ENCODE results near the gene CCDC136.

The CCDC136 gene

DNA sequence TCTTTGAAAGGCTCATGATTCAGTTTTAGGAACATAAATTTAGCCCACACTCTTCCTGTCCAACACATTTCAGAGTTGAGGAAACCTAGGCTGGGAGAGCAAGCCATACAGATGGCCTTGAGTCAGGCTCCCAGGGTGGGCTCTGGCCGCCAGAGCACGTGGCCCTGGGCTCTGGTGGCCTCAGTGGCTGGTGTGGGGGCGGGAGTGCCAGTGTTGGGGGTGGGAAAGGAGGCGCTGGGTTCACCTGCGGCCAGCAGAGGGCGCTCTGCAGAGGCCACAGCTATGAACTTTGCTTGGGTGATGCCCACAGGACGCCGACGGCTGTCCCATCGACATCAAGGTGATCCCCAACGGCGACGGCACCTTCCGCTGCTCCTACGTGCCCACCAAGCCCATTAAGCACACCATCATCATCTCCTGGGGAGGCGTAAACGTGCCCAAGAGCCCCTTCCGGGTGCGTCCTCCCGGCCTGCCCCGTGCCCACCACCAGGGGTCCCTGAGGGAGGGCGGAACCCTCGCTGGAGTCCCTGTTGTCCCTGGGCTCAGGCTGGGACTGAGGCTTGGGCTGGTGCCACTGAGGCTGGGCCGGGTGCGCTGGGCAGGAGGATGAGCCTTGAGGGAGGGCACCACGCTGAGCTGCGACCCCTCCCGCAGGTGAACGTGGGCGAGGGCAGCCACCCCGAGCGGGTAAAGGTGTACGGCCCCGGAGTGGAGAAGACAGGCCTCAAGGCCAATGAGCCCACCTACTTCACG, 50.3 kb downstream of the CCDC136 start:
- no peak overlapping the region for H3K23ac ChIP-seq (ENCODE audit: low read length)
- H3K4me3 ChIP-seq (ENCODE audit: low read depth, low read length), result no peak overlapping the region
- no peak overlapping the region for H3K27ac ChIP-seq (ENCODE audit: low read depth, low read length)
- no peak overlapping the region for H2BK120ac ChIP-seq (ENCODE audit: insufficient read depth, low read length, poor library complexity)
- H2BK5ac ChIP-seq (ENCODE audit: low read depth, low read length, poor library complexity), result no peak overlapping the region
- no peaks in the 10 kb centered on the region for H3K27me3 ChIP-seq (ENCODE audit: insufficient read depth, low read length)
- no peak overlapping the region for H2AFZ ChIP-seq (ENCODE audit: insufficient read depth, low read length, poor library complexity)
- WGBS (ENCODE audit: extremely low coverage, insufficient coverage, insufficient read length), result no CpG with 5 or more reads among the region's 35 CpGs
- no peak overlapping the region for H3K18ac ChIP-seq (ENCODE audit: low read length)
- no peak overlapping the region for H4K8ac ChIP-seq (ENCODE audit: low read depth, low read length)
- H3K9ac ChIP-seq (ENCODE audit: low read length), result no peak overlapping the region
- H2BK12ac ChIP-seq (ENCODE audit: low read length), result no peak overlapping the region
- no peaks in the 10 kb centered on the region for H3K9me3 ChIP-seq (ENCODE audit: insufficient read depth, low read depth, low read length)
- peaks cover 98% of the 10 kb centered on the region in 2 experiments for H3K36me3 ChIP-seq (ENCODE audit: control insufficient read depth in 1 of 2, insufficient read depth in 2 of 2, low read length in 2 of 2)
- no peaks in the 10 kb centered on the region for H3K79me1 ChIP-seq (ENCODE audit: low read length)
- no peak overlapping the region for H3K14ac ChIP-seq (ENCODE audit: low read length)
- no peaks in the 10 kb centered on the region for H3K79me2 ChIP-seq (ENCODE audit: control insufficient read depth, insufficient read depth, low read length, poor library complexity)
- H2AK5ac ChIP-seq (ENCODE audit: low read length), result no peak overlapping the region
- H4K12ac ChIP-seq (ENCODE audit: low read depth, low read length), result no peak overlapping the region
- H3K4me2 ChIP-seq (ENCODE audit: low read length), result no peak overlapping the region
- no peak overlapping the region for H4K91ac ChIP-seq (ENCODE audit: low read depth, low read length)
- H3K4me1 ChIP-seq (ENCODE audit: control insufficient read depth in 1 of 2, insufficient read depth in 2 of 2, low read length in 2 of 2), result no peaks in the 10 kb centered on the region
- H3K4ac ChIP-seq (ENCODE audit: low read depth, low read length), result no peak overlapping the region
- peak; percentile 30 to 60 for DNase-seq

DNA sequence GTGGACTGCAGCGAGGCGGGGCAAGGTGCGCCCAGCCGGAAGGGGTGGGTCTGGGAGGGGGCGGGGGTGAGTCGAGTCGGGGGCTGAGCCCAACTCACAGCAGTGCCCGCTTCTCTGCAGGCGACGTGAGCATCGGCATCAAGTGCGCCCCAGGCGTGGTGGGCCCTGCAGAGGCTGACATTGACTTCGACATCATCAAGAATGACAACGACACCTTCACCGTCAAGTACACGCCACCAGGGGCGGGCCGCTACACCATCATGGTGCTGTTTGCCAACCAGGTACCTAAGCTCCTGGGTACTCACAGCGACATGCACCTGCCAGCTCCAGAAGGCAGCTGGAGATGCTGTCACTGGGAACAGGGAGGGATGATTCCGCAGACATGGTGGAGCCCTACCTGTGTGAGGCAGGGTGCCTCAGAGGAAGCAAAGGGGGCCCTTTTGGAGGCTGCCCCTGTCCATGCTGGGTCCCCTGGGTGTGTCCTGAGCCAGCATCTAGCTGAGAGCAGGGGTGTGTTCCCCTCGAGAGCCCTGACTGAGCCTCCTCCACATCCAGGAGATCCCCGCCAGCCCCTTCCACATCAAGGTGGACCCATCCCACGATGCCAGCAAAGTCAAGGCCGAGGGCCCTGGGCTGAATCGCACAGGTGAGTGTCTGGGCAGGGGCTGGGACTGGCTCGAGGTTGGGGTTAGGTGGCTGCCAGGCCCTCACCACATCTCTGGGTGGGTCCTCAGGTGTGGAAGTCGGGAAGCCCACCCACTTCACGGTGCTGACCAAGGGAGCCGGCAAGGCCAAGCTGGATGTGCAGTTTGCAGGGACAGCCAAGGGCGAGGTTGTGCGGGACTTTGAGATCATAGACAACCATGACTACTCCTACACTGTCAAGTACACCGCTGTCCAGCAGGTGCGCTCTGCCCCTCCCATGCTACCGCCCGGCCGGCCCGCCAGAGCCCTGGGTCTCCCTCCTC, 51.2 kb downstream of the CCDC136 start:
- Histone ChIP-seq H3K9me3 (ENCODE audit: insufficient read depth, low read depth, low read length) (no peaks in the 10 kb centered on the region), H3K79me1 (ENCODE audit: low read length) (no peaks in the 10 kb centered on the region), H3K27ac (ENCODE audit: low read depth, low read length) (no peak overlapping the region), H3K36me3 (ENCODE audit: control insufficient read depth in 1 of 2, insufficient read depth in 2 of 2, low read length in 2 of 2) (peaks cover 96 to 97% of the 10 kb centered on the region in 2 experiments), H4K91ac (ENCODE audit: low read depth, low read length) (no peak overlapping the region), H2BK5ac (ENCODE audit: low read depth, low read length, poor library complexity) (no peak overlapping the region), H3K4ac (ENCODE audit: low read depth, low read length) (no peak overlapping the region), H2AK5ac (ENCODE audit: low read length) (no peak overlapping the region), H3K4me1 (ENCODE audit: control insufficient read depth in 1 of 2, insufficient read depth in 2 of 2, low read length in 2 of 2) (no peaks in the 10 kb centered on the region), H3K23ac (ENCODE audit: low read length) (no peak overlapping the region), H3K4me2 (ENCODE audit: low read length) (no peak overlapping the region), H3K79me2 (ENCODE audit: control insufficient read depth, insufficient read depth, low read length, poor library complexity) (no peaks in the 10 kb centered on the region), H2BK120ac (ENCODE audit: insufficient read depth, low read length, poor library complexity) (no peak overlapping the region), H3K18ac (ENCODE audit: low read length) (no peak overlapping the region), H3K14ac (ENCODE audit: low read length) (no peak overlapping the region), H4K12ac (ENCODE audit: low read depth, low read length) (no peak overlapping the region), H3K9ac (ENCODE audit: low read length) (no peak overlapping the region), H2AFZ (ENCODE audit: insufficient read depth, low read length, poor library complexity) (no peak overlapping the region), H4K8ac (ENCODE audit: low read depth, low read length) (no peak overlapping the region), H2BK12ac (ENCODE audit: low read length) (no peak overlapping the region), H3K27me3 (ENCODE audit: insufficient read depth, low read length) (no peaks in the 10 kb centered on the region), H3K4me3 (ENCODE audit: low read depth, low read length) (no peak overlapping the region)
- WGBS (ENCODE audit: extremely low coverage, insufficient coverage, insufficient read length), result no CpG with 5 or more reads among the region's 38 CpGs
- peak in 1 of 2 donors; percentile 12 for DNase-seq

DNA sequence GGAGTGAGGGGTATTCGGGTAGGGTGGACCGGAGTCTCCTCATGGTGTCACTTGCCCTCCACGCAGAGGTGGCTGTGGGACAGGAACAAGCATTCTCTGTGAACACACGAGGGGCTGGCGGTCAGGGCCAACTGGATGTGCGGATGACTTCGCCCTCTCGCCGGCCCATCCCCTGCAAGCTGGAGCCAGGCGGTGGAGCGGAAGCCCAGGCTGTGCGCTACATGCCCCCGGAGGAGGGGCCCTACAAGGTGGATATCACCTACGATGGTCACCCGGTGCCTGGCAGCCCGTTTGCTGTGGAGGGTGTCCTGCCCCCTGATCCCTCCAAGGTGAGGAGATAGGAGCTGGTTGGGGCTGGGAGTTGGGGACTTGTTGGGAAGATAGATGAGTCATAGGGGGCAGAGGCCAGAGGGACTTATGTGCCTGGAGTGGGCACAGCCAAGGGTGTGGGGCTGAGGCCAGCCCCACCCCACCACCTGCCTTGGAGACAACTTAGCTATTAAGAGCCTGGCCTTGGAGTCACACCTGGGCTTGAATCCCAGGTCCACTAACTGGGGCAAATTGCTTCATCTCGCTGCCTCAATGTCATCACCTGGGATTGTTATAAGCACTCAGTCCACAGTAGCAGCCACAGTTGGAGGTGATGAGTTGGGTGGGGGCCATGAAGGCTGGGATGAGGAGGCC, 52.3 kb downstream of the CCDC136 start:
- no peak overlapping the region for H4K91ac ChIP-seq (ENCODE audit: low read depth, low read length)
- H3K23ac ChIP-seq (ENCODE audit: low read length), result no peak overlapping the region
- H2AK5ac ChIP-seq (ENCODE audit: low read length), result no peak overlapping the region
- no peak overlapping the region for H3K14ac ChIP-seq (ENCODE audit: low read length)
- no peak overlapping the region for H3K4ac ChIP-seq (ENCODE audit: low read depth, low read length)
- no CpG with 5 or more reads among the region's 17 CpGs for WGBS (ENCODE audit: extremely low coverage, insufficient coverage, insufficient read length)
- H3K9ac ChIP-seq (ENCODE audit: low read length), result no peak overlapping the region
- H4K12ac ChIP-seq (ENCODE audit: low read depth, low read length), result no peak overlapping the region
- H3K4me2 ChIP-seq (ENCODE audit: low read length), result no peak overlapping the region
- no peak overlapping the region for H3K18ac ChIP-seq (ENCODE audit: low read length)
- no peak overlapping the region for H3K27ac ChIP-seq (ENCODE audit: low read depth, low read length)
- H2AFZ ChIP-seq (ENCODE audit: insufficient read depth, low read length, poor library complexity), result no peak overlapping the region
- H2BK12ac ChIP-seq (ENCODE audit: low read length), result no peak overlapping the region
- H2BK120ac ChIP-seq (ENCODE audit: insufficient read depth, low read length, poor library complexity), result no peak overlapping the region
- H3K79me1 ChIP-seq (ENCODE audit: low read length), result no peaks in the 10 kb centered on the region
- DNase-seq, result no peak
- H3K4me3 ChIP-seq (ENCODE audit: low read depth, low read length), result no peak overlapping the region
- peaks cover 96% of the 10 kb centered on the region in 2 experiments for H3K36me3 ChIP-seq (ENCODE audit: control insufficient read depth in 1 of 2, insufficient read depth in 2 of 2, low read length in 2 of 2)
- H3K9me3 ChIP-seq (ENCODE audit: insufficient read depth, low read depth, low read length), result no peaks in the 10 kb centered on the region
- H3K4me1 ChIP-seq (ENCODE audit: control insufficient read depth in 1 of 2, insufficient read depth in 2 of 2, low read length in 2 of 2), result no peaks in the 10 kb centered on the region
- H3K79me2 ChIP-seq (ENCODE audit: control insufficient read depth, insufficient read depth, low read length, poor library complexity), result no peaks in the 10 kb centered on the region
- no peaks in the 10 kb centered on the region for H3K27me3 ChIP-seq (ENCODE audit: insufficient read depth, low read length)
- H2BK5ac ChIP-seq (ENCODE audit: low read depth, low read length, poor library complexity), result no peak overlapping the region
- no peak overlapping the region for H4K8ac ChIP-seq (ENCODE audit: low read depth, low read length)

DNA sequence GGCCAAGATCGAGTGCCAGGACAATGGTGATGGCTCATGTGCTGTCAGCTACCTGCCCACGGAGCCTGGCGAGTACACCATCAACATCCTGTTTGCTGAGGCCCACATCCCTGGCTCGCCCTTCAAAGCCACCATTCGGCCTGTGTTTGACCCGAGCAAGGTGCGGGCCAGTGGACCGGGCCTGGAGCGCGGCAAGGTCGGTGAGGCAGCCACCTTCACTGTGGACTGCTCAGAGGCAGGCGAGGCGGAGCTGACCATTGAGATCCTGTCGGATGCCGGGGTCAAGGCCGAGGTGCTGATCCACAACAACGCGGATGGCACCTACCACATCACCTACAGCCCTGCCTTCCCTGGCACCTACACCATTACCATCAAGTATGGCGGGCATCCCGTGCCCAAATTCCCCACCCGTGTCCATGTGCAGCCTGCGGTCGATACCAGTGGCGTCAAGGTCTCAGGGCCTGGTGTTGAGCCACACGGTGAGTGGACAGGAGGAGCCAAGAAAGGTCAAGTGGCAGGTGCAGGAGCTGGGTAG, 53.1 kb downstream of the CCDC136 start:
- Histone ChIP-seq H2BK12ac (ENCODE audit: low read length) (no peak overlapping the region), H3K9ac (ENCODE audit: low read length) (no peak overlapping the region), H2BK120ac (ENCODE audit: insufficient read depth, low read length, poor library complexity) (no peak overlapping the region), H4K91ac (ENCODE audit: low read depth, low read length) (no peak overlapping the region), H3K18ac (ENCODE audit: low read length) (no peak overlapping the region), H3K27me3 (ENCODE audit: insufficient read depth, low read length) (no peaks in the 10 kb centered on the region), H2AFZ (ENCODE audit: insufficient read depth, low read length, poor library complexity) (no peak overlapping the region), H3K4me2 (ENCODE audit: low read length) (no peak overlapping the region), H3K27ac (ENCODE audit: low read depth, low read length) (no peak overlapping the region), H3K4me1 (ENCODE audit: control insufficient read depth in 1 of 2, insufficient read depth in 2 of 2, low read length in 2 of 2) (no peaks in the 10 kb centered on the region), H3K23ac (ENCODE audit: low read length) (no peak overlapping the region), H3K79me1 (ENCODE audit: low read length) (no peaks in the 10 kb centered on the region), H2AK5ac (ENCODE audit: low read length) (no peak overlapping the region), H3K9me3 (ENCODE audit: insufficient read depth, low read depth, low read length) (no peaks in the 10 kb centered on the region), H3K79me2 (ENCODE audit: control insufficient read depth, insufficient read depth, low read length, poor library complexity) (no peaks in the 10 kb centered on the region), H2BK5ac (ENCODE audit: low read depth, low read length, poor library complexity) (no peak overlapping the region), H3K14ac (ENCODE audit: low read length) (no peak overlapping the region), H4K8ac (ENCODE audit: low read depth, low read length) (no peak overlapping the region), H3K36me3 (ENCODE audit: control insufficient read depth in 1 of 2, insufficient read depth in 2 of 2, low read length in 2 of 2) (peaks cover 96% of the 10 kb centered on the region in 2 experiments), H3K4ac (ENCODE audit: low read depth, low read length) (no peak overlapping the region), H3K4me3 (ENCODE audit: low read depth, low read length) (peak overlapping the region; percentile 1), H4K12ac (ENCODE audit: low read depth, low read length) (no peak overlapping the region)
- WGBS (ENCODE audit: extremely low coverage, insufficient coverage, insufficient read length), result no CpG with 5 or more reads among the region's 25 CpGs
- no peak for DNase-seq

All from trophoblast cell (in vitro differentiated cells and primary cell).